Spinal cord (tissue), 10 donors: ENCODE data around the gene WWC2. TPM values are rescaled to one million over a fixed set of nuclear protein-coding genes. Genes with fewer than 3 reads are reported as not detected.

Experiments used
- DNase-seq, 6 donors: peaks; one replicate each; pipeline versions ENCODE4 v3.0.0 to v3.0.0-alpha.2; 2013 to 2015; ENCODE audit warnings: low spot score in 6 of 6, low read depth in 4 of 6
- H3K27ac ChIP-seq: one replicate; pipeline ENCODE4 v1.5.1; 2013; ENCODE audit warnings: low read depth, low read length, control low read depth
- H3K27me3 ChIP-seq: one replicate; pipeline ENCODE4 v1.6.1; 2013; ENCODE audit warnings: low read length; ENCODE audit not compliant: control insufficient read depth, insufficient read depth
- H3K36me3 ChIP-seq: one replicate; pipeline ENCODE4 v1.6.1; 2013; ENCODE audit warnings: low read length; ENCODE audit not compliant: control insufficient read depth, insufficient read depth
- H3K4me1 ChIP-seq: one replicate; pipeline ENCODE4 v1.6.1; 2013; ENCODE audit warnings: low read length; ENCODE audit not compliant: control insufficient read depth, insufficient read depth
- H3K4me3 ChIP-seq: one replicate; pipeline ENCODE4 v1.5.1; 2013; ENCODE audit warnings: low read depth, low read length, control low read depth
- H3K9me3 ChIP-seq: one replicate; pipeline ENCODE4 v1.6.1; 2013; ENCODE audit warnings: low read length; ENCODE audit not compliant: control insufficient read depth, insufficient read depth
- WGBS: methylation state at CpG from one replicate; pipeline ENCODE4 v1.1.5; 2013; ENCODE audit warnings: missing lambda C conversion rate; ENCODE audit not compliant: insufficient coverage; 5-methylcytosine and 5-hydroxymethylcytosine counted together
- polyA plus RNA-seq, 2 donors: library from polyadenylated mRNA; unstranded; fragments of 120-200 nt; gene quantifications; one replicate each; pipeline ENCODE4 v1.2.1, GENCODE V29; 2013; ENCODE audit not compliant: insufficient read length in 2 of 2
- total RNA-seq, 2 donors: library from RNA; depleted of rRNA in 1 of 2; stranded (reverse); fragments of 120-200 nt in 1 of 2; fragments of >200 nt in 1 of 2; gene quantifications; one replicate each; pipeline versions ENCODE4 v1.2.3 to v1.2.4, GENCODE V29; 2013 to 2014
- donor health status: healthy.

WWC2 gene
- total and polyA plus RNA-seq, 4 donors: 19.0 to 33.4 (median 25.9) TPM

DNA sequence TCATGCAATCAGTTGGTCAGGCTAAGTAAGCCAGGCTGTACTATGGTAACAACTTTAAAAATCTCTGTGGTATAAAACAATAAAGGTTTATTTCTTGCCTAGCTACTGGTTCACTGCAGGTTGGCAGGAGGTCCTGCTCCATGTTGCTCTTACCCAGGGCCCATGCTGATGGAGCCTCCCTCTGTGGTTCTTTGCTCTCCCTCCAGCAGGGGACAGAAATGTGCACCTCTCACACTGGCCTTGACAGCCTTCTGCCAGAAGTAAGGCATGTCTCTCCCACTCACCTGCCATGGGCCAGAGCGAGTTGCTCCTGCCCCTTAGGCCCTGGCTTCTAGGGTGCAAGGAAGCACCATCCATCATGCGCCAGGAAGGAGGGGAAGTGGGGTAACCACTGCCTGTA, 189.9 kb downstream of the WWC2 start:
- no peak for DNase-seq
- H3K9me3 ChIP-seq: no peaks in the 10 kb centered on the region
- 100% methylated on average over 2 of the region's 2 CpGs for WGBS
- H3K4me3 ChIP-seq: no peak overlapping the region
- H3K27me3 ChIP-seq: no peaks in the 10 kb centered on the region
- peaks cover 27% of the 10 kb centered on the region for H3K36me3 ChIP-seq
- H3K27ac ChIP-seq: no peak overlapping the region
- no peaks in the 10 kb centered on the region for H3K4me1 ChIP-seq

DNA sequence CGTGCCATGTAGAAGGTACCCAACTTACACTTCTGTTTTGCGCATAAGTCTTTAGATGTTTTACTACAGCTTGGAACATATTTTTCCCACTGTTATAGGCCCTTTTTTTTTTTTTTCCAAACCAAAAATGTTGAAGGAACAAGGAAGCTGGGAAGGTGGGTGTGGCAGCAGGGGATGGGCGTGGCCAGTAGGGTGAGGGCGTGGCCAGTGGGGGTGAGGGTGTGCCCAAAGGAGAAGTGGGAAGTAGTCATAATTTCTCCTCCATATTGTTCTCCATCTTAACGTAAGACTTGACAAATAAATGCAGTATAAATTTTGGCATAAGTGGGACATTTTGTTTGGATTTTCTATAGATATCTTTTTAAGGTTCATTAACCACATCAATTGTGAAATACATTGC, 190.6 kb downstream of the WWC2 start:
- H3K27me3 ChIP-seq: no peaks in the 10 kb centered on the region
- WGBS: 100% methylated on average over 1 of the region's 5 CpGs
- no peaks in the 10 kb centered on the region for H3K9me3 ChIP-seq
- no peak overlapping the region for H3K4me3 ChIP-seq
- no peaks in the 10 kb centered on the region for H3K4me1 ChIP-seq
- H3K27ac ChIP-seq: no peak overlapping the region
- H3K36me3 ChIP-seq: peaks cover 24% of the 10 kb centered on the region
- no peak for DNase-seq

DNA sequence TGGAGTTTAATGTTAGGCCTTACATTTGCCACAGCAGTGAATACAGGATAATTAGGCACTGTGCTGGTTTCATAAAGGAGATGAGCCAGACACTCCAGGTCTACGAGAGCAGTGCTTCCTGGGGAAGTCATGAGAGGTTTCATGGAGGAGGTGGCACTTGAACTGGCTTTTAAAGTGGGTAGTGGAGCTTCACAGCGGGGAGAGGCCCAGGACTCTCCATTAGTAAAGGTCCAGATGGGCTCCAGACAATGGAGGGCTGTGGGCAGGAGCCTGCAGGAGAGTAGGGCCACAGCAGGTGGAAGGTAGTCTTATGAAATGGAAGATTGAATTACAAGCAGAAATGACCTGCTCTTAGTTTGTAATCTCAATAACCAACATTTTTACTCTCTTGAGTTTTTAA, 192.0 kb downstream of the WWC2 start:
- Histone ChIP-seq H3K4me3 (no peak overlapping the region), H3K27me3 (no peaks in the 10 kb centered on the region), H3K9me3 (no peaks in the 10 kb centered on the region), H3K36me3 (peaks cover 21% of the 10 kb centered on the region), H3K27ac (no peak overlapping the region), H3K4me1 (no peaks in the 10 kb centered on the region)
- 83% methylated on average over 2 of the region's 2 CpGs for WGBS
- no peak for DNase-seq

GRCh38 chr4:183295711-183296110, 196.7 kb downstream of the WWC2 start:
- Histone ChIP-seq H3K36me3 (peaks cover 7% of the 10 kb centered on the region), H3K9me3 (no peaks in the 10 kb centered on the region), H3K4me1 (no peaks in the 10 kb centered on the region), H3K27me3 (no peaks in the 10 kb centered on the region), H3K27ac (no peak overlapping the region), H3K4me3 (no peak overlapping the region)
- no peak for DNase-seq
- 94% methylated on average over 6 of the region's 10 CpGs for WGBS

- no peak overlapping the region for H3K4me3 ChIP-seq
- no peak for DNase-seq
- no peaks in the 10 kb centered on the region for H3K4me1 ChIP-seq
- H3K27ac ChIP-seq: no peak overlapping the region
- H3K9me3 ChIP-seq: no peaks in the 10 kb centered on the region
- WGBS: 90% methylated on average over 2 of the region's 3 CpGs
- peaks cover 7% of the 10 kb centered on the region for H3K36me3 ChIP-seq
- H3K27me3 ChIP-seq: no peaks in the 10 kb centered on the region
Measured at GRCh38 chr4:183297675-183298074, 198.6 kb downstream of the WWC2 start.

DNA sequence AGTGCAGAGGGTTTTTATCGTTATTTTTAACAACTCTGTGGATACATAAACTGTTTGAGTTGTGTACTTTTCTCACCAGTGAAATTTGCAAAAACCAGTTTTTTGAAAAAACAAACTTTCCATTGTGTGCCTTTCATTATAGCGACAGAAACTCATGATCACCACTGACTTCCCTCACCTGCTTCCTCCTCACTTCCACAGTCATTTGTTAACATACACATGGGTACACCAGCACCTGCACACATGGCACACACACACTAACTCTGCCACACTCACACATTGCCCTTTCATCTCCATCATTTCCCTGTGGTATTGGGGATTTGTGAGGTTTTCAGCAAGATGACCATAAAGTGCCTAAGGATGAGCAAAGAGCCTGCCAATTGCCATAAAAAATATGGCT, 200.4 kb downstream of the WWC2 start:
- no peak overlapping the region for H3K27ac ChIP-seq
- 83% methylated on average over 1 of the region's 2 CpGs for WGBS
- no peak overlapping the region for H3K4me3 ChIP-seq
- peaks cover 7% of the 10 kb centered on the region for H3K36me3 ChIP-seq
- H3K27me3 ChIP-seq: no peaks in the 10 kb centered on the region
- no peaks in the 10 kb centered on the region for H3K9me3 ChIP-seq
- DNase-seq: no peak
- no peaks in the 10 kb centered on the region for H3K4me1 ChIP-seq

GRCh38 chr4:183300070-183300469, 201.0 kb downstream of the WWC2 start:
- H3K9me3 ChIP-seq: no peaks in the 10 kb centered on the region
- no peaks in the 10 kb centered on the region for H3K27me3 ChIP-seq
- H3K27ac ChIP-seq: no peak overlapping the region
- DNase-seq: no peak
- no peaks in the 10 kb centered on the region for H3K4me1 ChIP-seq
- no peak overlapping the region for H3K4me3 ChIP-seq
- peaks cover 7% of the 10 kb centered on the region for H3K36me3 ChIP-seq
- 66% methylated on average over 6 of the region's 6 CpGs for WGBS

GRCh38 chr4:183300655-183301054, 201.6 kb downstream of the WWC2 start:
- H3K4me1 ChIP-seq: no peaks in the 10 kb centered on the region
- no CpG with 5 or more reads among the region's 5 CpGs for WGBS
- H3K36me3 ChIP-seq: peaks cover 7% of the 10 kb centered on the region
- no peaks in the 10 kb centered on the region for H3K27me3 ChIP-seq
- H3K27ac ChIP-seq: no peak overlapping the region
- DNase-seq: no peak
- H3K9me3 ChIP-seq: no peaks in the 10 kb centered on the region
- no peak overlapping the region for H3K4me3 ChIP-seq

- no CpG with 5 or more reads among the region's 4 CpGs for WGBS
- H3K36me3 ChIP-seq: no peaks in the 10 kb centered on the region
Measured at GRCh38 chr4:183303301-183303700, 204.2 kb downstream of the WWC2 start.

GRCh38 chr4:183304067-183304466, 205.0 kb downstream of the WWC2 start:
- no peaks in the 10 kb centered on the region for H3K4me1 ChIP-seq
- WGBS: 100% methylated on average over 3 of the region's 4 CpGs
- no peaks in the 10 kb centered on the region for H3K9me3 ChIP-seq
- no peaks in the 10 kb centered on the region for H3K36me3 ChIP-seq
- H3K4me3 ChIP-seq: no peak overlapping the region
- no peak for DNase-seq
- H3K27me3 ChIP-seq: no peaks in the 10 kb centered on the region
- no peak overlapping the region for H3K27ac ChIP-seq

More at GRCh38 chr4:183303301-183303700, 204.2 kb downstream of the WWC2 start:
- no peaks in the 10 kb centered on the region for H3K4me1 ChIP-seq
- H3K9me3 ChIP-seq: no peaks in the 10 kb centered on the region
- DNase-seq: no peak
- no peak overlapping the region for H3K27ac ChIP-seq
- no peak overlapping the region for H3K4me3 ChIP-seq
- no peaks in the 10 kb centered on the region for H3K27me3 ChIP-seq
